Stimulated activated effector memory CD8-positive, alpha-beta T cell treated with anti-CD3 and anti-CD28 coated beads, Interleukin-12 subunit alpha, Interleukin-12 subunit beta, amount 100 ng/mL, for 72 hours (primary cell): ENCODE results near the gene CATSPER3.

ENCODE experiments used
- ATAC-seq: fragments of 150-1000 bp; cut with Tn5 transposase; 2 replicates; pipeline ENCODE4 v1.10.0; 2021
- DNase-seq, 2 donors: peaks; one replicate each; pipeline ENCODE4 v3.0.0; 2021 to 2022; ENCODE audit warnings: low spot score in 2 of 2
- H3K27ac Mint-ChIP-seq: one replicate; pipeline ENCODE4 v1.8.0; 2022; ENCODE audit warnings: mild to moderate bottlenecking, mixed read lengths
- H3K36me3 Mint-ChIP-seq: one replicate; pipeline ENCODE4 v1.8.0; 2022; ENCODE audit warnings: mild to moderate bottlenecking, mixed read lengths
- H3K4me1 Mint-ChIP-seq: one replicate; pipeline ENCODE4 v1.8.0; 2022; ENCODE audit warnings: mixed read lengths
- H3K4me3 Mint-ChIP-seq: one replicate; pipeline ENCODE4 v1.8.0; 2022; ENCODE audit warnings: mild to moderate bottlenecking, mixed read lengths
- H3K9me3 Mint-ChIP-seq: one replicate; pipeline ENCODE4 v1.8.0; 2022; ENCODE audit warnings: mixed read lengths

CATSPER3 gene

DNA sequence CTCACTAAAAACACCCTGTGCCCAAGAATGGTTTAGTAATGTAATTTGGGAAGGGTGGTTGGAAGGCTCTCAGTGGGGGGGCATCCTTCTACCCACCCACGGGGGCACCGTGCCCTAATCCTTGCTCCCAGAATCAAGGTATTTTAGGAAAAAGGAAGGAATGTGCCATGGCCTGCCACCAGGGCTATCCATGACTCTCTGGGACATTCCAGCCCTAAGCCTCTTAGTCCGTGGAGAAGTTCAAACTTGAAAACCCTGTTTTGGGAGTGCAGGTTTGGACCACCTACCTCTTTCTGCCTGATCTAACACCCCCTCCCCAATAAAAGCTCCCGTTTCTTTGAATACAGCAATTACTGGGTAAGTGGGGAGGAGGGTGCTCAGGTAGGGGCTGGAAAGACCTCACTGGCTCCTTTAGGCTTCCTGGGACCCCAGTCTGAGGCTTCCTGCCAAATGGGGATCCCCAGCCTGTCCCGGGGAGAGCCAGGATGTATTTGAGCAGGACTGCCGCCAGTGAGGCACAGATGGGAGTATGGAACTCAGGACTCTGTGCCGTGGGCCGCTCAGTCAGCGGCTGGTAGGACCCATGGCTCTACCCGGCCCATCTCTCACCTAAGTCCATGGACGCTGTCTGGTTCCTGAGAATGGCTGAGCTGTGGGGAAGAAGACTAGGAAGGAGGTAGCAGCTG lies 70.0 kb downstream of the CATSPER3 start:
- no peaks in the 10 kb centered on the region for H3K9me3 Mint-ChIP-seq
- peaks cover 23% of the 10 kb centered on the region for H3K4me1 Mint-ChIP-seq

DNA sequence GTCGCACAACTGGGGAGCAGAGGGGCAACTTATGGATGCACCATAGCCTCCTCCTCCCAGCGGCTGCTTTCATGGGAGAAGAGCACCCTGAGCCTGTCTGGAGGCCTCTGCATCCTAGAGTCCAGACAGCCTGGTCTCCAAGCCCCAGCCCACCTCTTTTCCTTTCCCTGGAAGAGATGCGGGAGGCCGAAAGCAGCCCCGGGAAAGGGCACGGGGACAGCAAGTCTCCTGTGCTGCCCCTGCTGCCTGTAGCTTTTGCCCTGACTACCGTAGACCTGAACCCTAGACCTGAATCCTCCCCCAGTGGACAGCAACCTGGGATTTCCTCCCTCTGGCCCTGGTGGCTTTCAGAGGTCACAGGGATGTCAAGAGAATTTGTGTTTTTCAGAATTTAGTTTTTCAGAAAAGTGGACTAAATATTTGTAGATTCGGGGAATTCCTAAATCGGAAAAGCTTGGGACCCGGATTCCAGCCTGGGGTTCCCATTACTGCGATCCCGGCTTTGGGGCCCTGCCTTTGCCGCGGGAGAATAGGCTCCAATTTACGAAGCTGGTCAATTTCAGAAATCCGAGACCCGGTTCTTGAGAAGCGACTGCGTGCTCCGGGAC lies 70.6 kb downstream of the CATSPER3 start:
- H3K9me3 Mint-ChIP-seq = no peaks in the 10 kb centered on the region
- no peak overlapping the region for H3K27ac Mint-ChIP-seq
- H3K4me3 Mint-ChIP-seq = peak overlapping the region; percentile 16
- H3K36me3 Mint-ChIP-seq = no peaks in the 10 kb centered on the region
- ATAC-seq (no peak), DNase-seq (no peak)
- H3K4me1 Mint-ChIP-seq = peaks cover 19% of the 10 kb centered on the region

More for the DNA sequence above, 70.0 kb downstream of the CATSPER3 start:
- Mint-ChIP-seq H3K36me3 (no peaks in the 10 kb centered on the region), H3K4me3 (no peak overlapping the region), H3K27ac (no peak overlapping the region)
- no peak for ATAC-seq
- DNase-seq = no peak

DNA sequence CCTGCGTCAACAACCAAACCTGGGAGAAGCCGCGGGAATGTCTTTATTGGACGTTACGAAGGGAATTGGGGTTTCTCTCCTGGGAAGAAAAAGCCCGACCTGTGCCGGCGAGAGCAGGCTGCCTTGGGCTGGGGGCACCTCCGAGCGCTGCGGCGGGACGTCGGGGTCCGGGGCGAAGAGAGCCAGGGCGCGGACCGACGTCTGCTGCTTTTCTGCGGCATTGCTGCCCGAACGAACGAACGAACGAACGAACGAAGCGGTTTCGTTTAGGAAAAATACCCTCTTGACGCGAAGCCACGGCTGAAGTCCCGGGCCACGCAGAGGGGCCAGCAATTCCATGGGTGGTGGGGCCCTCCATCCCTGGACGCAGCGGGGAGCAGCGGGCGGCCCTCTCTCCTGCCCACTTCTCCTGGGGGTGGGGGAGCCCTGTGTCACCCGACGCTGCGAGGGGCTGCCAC lies 71.1 kb downstream of the CATSPER3 start:
- ATAC-seq = no peak
- DNase-seq = no peak
- peak overlapping the region; percentile 16 for H3K4me3 Mint-ChIP-seq
- no peaks in the 10 kb centered on the region for H3K36me3 Mint-ChIP-seq
- H3K9me3 Mint-ChIP-seq = no peaks in the 10 kb centered on the region
- H3K27ac Mint-ChIP-seq = no peak overlapping the region
- peaks cover 16% of the 10 kb centered on the region for H3K4me1 Mint-ChIP-seq

DNA sequence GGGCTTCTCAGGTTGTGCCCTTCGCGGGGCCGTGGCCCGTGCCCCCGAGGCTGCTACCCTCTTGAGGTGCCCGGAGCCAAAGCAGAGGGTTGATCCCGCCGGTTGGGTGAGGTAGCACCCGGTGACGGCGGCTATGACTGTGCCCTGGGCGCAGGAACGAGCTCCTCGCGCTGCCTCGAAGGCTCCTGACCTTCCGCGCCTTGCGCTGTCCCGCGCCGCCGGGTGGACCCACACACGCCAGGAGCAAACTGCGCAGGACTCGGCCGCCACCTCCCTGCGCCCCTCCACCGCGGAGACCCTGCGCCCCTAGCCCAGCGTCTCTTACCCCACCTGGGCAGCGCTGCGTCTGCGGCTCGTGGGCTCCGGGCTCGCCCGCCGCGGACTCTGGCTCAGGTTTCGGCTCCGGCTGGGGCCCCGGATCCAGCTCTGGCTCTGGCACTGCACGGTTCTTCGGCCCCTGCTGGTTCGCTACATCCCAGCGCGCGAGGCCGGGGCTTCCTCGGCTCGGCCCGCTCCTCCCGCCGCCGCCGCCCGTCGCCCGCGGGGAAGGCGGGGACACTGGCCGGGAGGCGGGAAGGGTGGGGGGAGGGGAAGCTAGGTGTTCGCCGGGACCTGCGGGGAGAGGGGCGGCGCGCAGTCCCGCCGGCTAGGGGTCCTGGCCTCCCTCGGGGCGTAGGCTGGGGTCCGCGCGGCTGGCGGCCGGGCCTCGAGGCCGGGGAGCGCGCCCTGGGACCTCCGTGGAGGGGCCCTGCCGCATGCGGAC lies 71.7 kb downstream of the CATSPER3 start:
- Mint-ChIP-seq H3K9me3 (no peaks in the 10 kb centered on the region), H3K36me3 (no peaks in the 10 kb centered on the region), H3K27ac (no peak overlapping the region), H3K4me1 (peaks cover 15% of the 10 kb centered on the region), H3K4me3 (no peak overlapping the region)
- ATAC-seq (peak; percentile 50), DNase-seq (no peak)

DNA sequence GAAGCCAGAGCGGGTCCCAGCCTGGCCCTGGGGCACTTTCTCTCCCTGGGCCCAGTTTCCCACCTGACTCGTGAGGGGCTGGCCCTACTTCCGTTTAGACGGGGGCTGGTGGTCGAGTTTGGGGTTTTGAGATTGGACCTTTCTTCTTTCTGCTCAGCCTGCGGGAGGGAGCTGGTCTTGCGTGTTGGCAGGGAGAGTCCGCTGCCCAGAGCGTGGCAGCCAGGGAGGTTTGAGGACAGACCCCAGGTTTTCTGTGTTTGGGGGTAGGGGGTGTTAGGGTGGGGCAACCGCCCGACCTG lies 72.3 kb downstream of the CATSPER3 start:
- Mint-ChIP-seq H3K36me3 (no peaks in the 10 kb centered on the region), H3K9me3 (no peaks in the 10 kb centered on the region), H3K4me3 (no peak overlapping the region), H3K27ac (no peak overlapping the region), H3K4me1 (peaks cover 10% of the 10 kb centered on the region)
- DNase-seq (no peak), ATAC-seq (no peak)

DNA sequence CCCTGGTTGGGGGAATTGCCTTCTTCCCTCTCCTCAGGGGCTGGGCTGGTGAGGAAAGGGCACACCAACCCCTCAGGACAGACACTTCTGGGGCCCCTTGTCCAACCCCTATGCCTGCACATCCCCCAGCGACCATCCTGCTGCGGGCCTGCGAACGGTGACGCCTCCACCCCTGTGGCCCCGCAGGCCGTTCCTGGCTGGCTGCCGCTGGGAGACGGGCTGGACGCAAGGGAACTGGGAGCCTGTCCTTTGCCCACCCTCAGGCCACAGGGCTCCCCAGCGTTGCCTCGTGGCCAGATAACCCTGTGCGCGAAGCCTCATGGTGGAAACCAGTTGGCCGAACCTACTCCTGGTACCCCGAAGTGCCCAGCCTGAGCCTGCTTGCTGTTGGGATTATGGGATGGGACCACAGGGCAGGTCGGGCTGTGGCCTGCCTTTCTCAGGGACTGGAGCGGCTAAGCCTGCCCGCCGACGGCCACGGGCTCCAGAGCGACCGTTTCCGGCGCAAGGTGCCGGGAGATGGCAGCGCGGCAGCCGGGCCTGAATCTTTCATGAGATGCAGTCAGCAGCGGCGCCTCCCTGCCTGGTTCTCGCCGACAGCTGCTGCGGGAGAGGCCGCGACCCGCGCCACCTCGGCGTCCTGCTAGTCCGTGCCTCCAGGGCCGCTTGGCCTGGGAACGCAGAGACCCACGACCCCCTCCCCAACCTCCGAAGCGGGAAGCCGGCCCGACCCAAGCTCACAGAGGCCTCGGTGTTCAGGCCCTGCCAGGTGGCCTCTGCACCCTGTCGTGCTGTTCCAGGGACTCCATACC lies 72.8 kb downstream of the CATSPER3 start:
- DNase-seq (no peak), ATAC-seq (no peak)
- Mint-ChIP-seq H3K4me1 (peaks cover 6% of the 10 kb centered on the region), H3K36me3 (no peaks in the 10 kb centered on the region), H3K4me3 (no peak overlapping the region), H3K9me3 (no peaks in the 10 kb centered on the region), H3K27ac (no peak overlapping the region)

DNA sequence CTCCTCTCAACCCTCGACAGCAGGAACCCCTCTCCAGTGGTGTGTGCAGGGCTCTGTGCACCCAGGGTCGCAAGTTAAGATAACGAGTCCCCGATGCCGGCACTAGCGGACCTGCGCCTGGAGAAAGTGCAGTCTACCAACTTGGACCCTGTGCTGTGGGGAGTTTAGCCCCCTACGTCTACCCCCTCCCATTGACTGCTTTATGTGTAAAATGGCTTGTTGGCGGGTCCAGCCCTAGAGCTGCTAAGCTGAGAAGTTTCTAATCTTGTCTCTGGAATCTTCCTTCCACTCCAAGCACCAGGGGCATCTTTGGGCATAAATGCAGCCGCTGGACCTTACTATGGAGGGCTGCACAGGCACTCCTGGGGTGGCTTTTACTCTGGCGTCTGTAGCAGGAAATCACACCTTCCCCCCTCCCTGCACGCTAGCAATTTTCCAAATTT lies 73.5 kb downstream of the CATSPER3 start:
- ATAC-seq = no peak
- Mint-ChIP-seq H3K4me1 (peaks cover 6% of the 10 kb centered on the region), H3K27ac (no peak overlapping the region)

DNA sequence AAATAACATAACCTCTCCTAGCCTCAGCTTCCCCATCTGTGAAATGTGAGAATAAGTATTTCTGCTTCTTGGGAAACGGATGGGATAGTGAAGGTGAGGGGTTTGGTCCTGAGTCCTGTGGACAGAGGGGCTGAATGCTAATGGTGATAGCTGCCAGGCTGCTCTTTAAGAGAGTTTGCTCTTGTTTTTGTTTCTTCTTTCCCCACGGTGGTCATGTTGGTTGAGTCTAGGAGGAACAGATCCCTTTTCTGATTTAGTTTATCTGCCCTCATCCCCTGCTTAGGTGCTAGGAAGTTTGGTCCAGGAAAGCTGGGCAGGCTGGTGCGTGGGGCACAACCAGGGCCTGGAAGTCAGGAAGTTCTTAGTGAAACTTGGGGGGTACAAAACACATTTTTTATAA lies 74.0 kb downstream of the CATSPER3 start:
- DNase-seq (no peak), ATAC-seq (no peak)
- H3K36me3 Mint-ChIP-seq = no peaks in the 10 kb centered on the region
- H3K9me3 Mint-ChIP-seq = no peaks in the 10 kb centered on the region
- peaks cover 6% of the 10 kb centered on the region for H3K4me1 Mint-ChIP-seq
- no peak overlapping the region for H3K27ac Mint-ChIP-seq
- H3K4me3 Mint-ChIP-seq = no peak overlapping the region

More for the DNA sequence above, 73.5 kb downstream of the CATSPER3 start:
- Mint-ChIP-seq H3K36me3 (no peaks in the 10 kb centered on the region), H3K9me3 (no peaks in the 10 kb centered on the region), H3K4me3 (no peak overlapping the region)
- no peak for DNase-seq

DNA sequence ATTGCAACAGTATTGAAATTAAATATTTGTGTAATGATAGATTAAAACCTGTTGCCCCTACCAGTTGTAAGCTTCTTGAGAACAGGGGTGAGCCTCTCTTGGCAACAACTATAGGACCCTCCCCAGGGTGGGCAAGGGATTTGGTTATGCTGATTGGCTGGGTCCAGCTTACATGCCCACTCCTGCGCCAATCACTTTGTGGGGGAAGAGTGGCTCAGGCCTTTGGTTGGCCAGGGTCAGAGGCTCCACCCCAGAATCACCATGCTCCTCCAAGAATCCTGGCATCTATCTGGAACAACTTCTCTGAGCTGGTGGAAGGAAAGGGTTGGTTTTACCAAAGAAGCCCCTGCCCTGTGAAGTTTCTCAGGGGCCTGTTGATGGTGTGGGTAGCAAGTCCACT lies 74.9 kb downstream of the CATSPER3 start:
- ATAC-seq (no peak), DNase-seq (no peak)
- Mint-ChIP-seq H3K4me1 (peaks cover 6% of the 10 kb centered on the region), H3K9me3 (no peaks in the 10 kb centered on the region), H3K27ac (no peak overlapping the region), H3K36me3 (no peaks in the 10 kb centered on the region), H3K4me3 (no peak overlapping the region)

DNA sequence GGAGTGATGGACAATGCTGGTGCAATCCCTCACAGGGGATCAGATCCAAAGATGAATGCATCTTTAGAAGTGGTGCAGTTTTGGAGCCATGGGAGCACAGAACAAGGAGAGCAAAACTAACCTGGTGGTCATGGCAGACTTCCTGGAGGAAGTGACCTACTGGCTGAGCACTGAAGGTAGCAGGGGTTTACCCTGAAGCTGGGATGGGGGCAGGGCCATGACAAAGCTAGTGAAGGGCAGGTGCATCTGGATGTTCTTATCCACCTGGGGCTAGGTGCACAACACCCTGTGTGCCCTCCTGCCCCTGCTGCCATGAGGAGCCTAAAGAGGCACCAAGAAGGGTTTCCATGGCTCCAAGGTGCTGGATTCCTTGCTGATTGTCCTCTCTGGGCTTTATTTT lies 77.8 kb downstream of the CATSPER3 start:
- no peaks in the 10 kb centered on the region for H3K9me3 Mint-ChIP-seq
- H3K36me3 Mint-ChIP-seq = no peaks in the 10 kb centered on the region
- DNase-seq (no peak), ATAC-seq (no peak)
- no peak overlapping the region for H3K27ac Mint-ChIP-seq
- H3K4me3 Mint-ChIP-seq = no peak overlapping the region
- peaks cover 2% of the 10 kb centered on the region for H3K4me1 Mint-ChIP-seq

DNA sequence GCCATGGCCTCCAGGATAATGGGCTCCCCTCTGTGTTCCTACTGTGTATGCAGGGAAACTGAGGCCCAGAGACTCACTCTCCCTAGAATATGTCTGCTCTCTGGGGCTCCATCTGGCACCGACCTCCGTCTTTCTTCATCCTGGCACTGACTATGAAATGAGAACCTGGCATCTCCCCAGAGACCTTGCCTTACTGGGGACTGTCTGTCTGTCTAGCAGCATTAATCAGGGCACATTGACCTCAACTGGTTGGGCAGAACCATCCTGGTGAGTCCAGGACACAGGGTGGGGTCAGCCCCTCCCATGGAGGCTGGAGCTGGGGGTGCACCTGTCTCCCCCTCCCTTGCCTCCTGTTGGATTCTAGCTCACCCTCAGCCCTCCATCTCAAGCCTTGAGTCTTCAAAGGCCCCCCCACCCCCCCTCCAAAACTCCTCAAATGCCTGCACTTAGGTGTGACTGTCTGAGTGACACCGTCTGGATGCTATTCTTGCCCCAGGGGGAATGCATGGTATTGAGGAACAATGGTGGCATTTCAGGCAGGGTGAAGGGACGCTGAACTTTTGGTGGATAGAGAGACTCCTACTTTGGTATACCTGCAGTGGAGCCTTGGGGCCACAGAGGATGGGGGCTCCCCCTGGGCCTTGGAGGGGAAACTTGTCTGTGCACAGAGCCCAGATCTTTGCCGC lies 79.1 kb downstream of the CATSPER3 start:
- Mint-ChIP-seq H3K36me3 (no peaks in the 10 kb centered on the region), H3K4me1 (no peaks in the 10 kb centered on the region), H3K4me3 (no peak overlapping the region), H3K27ac (no peak overlapping the region), H3K9me3 (no peaks in the 10 kb centered on the region)
- ATAC-seq (no peak), DNase-seq (no peak)

DNA sequence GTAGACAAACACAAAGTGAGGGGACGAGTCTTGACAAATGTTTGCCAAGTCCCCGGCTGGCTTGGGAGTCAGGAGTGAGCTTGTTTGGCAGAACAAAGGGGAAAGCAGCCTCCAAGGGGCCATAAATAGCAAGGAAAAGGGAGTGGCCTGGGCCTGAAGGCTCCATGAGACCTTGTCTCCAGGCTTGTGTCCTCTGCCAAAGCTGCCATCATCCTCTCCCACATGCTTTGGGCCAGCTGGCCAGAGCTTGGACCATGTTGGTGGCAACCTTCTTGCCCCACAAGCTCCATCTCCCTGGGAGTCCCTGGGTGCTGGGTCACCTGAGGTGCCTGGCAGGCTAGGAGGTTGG lies 79.6 kb downstream of the CATSPER3 start:
- H3K9me3 Mint-ChIP-seq = no peaks in the 10 kb centered on the region
- DNase-seq (no peak), ATAC-seq (no peak)
- H3K4me3 Mint-ChIP-seq = no peak overlapping the region
- H3K4me1 Mint-ChIP-seq = no peaks in the 10 kb centered on the region
- no peaks in the 10 kb centered on the region for H3K36me3 Mint-ChIP-seq
- no peak overlapping the region for H3K27ac Mint-ChIP-seq

DNA sequence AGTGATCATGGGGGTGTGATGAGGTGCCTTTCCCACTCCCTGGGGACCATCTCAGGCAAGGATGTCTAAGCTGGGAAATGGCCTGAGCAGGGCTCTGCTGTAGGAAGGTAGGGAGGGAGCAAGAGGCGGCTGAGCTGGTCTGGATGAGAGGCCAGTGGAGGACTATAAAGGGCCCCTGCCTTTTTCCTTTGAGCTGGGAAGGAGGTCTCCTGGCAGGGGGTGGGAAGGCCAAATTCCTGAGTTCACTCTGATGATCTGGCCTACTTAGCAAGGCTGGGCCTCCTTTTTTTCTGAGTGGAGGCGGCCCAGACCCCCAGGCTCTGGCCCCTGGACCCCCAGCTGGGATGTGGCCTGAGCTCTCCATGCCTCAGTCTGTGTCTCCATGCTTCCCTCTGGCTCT lies 80.6 kb downstream of the CATSPER3 start:
- Mint-ChIP-seq H3K36me3 (no peaks in the 10 kb centered on the region), H3K27ac (no peak overlapping the region), H3K4me1 (no peaks in the 10 kb centered on the region), H3K9me3 (no peaks in the 10 kb centered on the region), H3K4me3 (no peak overlapping the region)
- DNase-seq (no peak), ATAC-seq (no peak)

DNA sequence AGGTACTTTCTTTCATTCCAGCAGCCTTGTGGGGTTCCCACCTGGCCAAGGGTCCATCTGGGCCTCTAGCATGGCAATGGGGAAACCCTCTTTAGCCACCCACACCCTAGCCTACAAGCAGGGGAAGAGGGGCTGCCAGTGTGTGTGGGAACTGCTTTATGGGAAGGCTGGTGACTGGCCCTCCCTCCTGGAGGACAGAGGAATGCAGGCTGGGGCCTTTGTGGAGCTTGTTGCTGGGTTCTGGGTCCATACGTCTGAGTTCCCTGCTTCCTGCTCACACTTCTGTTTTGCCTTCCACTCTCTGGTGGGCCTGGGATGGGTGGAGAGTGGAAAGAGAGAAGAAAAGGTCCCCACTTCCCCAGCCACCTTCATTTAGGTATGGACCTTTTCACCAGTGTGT lies 81.2 kb downstream of the CATSPER3 start:
- H3K36me3 Mint-ChIP-seq = no peaks in the 10 kb centered on the region

DNA sequence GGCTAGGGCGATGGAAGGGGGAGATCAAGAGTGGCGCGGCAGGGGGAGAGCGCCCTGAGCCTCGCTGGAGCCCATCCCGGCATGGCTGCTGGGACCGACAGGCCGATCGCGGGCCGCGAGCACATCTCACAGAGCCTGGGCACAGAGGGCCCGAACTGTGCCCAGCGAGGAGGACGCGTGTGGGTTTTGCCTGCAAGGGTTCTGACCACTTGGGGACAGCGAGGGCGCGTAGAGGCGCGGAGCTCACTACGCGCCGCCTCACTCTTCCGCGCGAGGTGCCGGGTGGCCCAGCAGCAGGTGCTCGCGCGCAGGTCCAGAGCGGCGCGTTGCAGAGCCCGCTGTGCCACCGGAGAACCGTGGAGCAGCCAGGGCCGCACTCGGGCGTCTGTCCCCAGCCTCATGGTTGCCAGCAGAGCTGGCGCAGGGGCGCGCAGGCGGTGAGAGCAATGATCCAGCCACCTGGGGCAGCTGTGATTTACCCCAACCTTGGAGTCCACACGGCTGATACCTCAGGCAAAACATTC lies 82.6 kb downstream of the CATSPER3 start:
- H3K4me3 Mint-ChIP-seq = no peak overlapping the region
- no peaks in the 10 kb centered on the region for H3K9me3 Mint-ChIP-seq
- H3K36me3 Mint-ChIP-seq = no peaks in the 10 kb centered on the region
- ATAC-seq (no peak), DNase-seq (no peak)
- H3K4me1 Mint-ChIP-seq = no peaks in the 10 kb centered on the region
- no peak overlapping the region for H3K27ac Mint-ChIP-seq

More for the DNA sequence above, 81.2 kb downstream of the CATSPER3 start:
- Mint-ChIP-seq H3K4me1 (no peaks in the 10 kb centered on the region), H3K27ac (no peak overlapping the region), H3K4me3 (no peak overlapping the region), H3K9me3 (no peaks in the 10 kb centered on the region)
- no peak for ATAC-seq
- DNase-seq = no peak
